GM12874 (cell line): ENCODE results near the gene STMND1.

Experiments used
- CTCF ChIP-seq: IDR thresholded peaks from 2 replicates; pipeline ENCODE4 v1.5.1; 2011; ENCODE audit warnings: low read depth, mild to moderate bottlenecking, control low read depth, low read length, moderate library complexity; ENCODE audit not compliant: insufficient read depth

The STMND1 gene

GRCh38 chr6:17152703-17153102 lies 50.9 kb downstream of the STMND1 start:
- no peak for TF ChIP-seq CTCF

GRCh38 chr6:17156112-17156921 lies 54.5 kb downstream of the STMND1 start:
- peak; percentile 53; the same call in 1 of the 2 replicates for TF ChIP-seq CTCF

- TF ChIP-seq CTCF, result no peak
Measured at GRCh38 chr6:17156966-17157365, 55.1 kb downstream of the STMND1 start.

- no peak for TF ChIP-seq CTCF
Measured at GRCh38 chr6:17157617-17158016, 55.8 kb downstream of the STMND1 start.

- no peak for TF ChIP-seq CTCF
Measured at GRCh38 chr6:17159240-17159639, 57.4 kb downstream of the STMND1 start.

- TF ChIP-seq CTCF, result no peak
Measured at GRCh38 chr6:17161076-17161475, 59.2 kb downstream of the STMND1 start.

GRCh38 chr6:17165383-17165782 lies 63.5 kb downstream of the STMND1 start:
- no peak for TF ChIP-seq CTCF
